ENCODE data around the gene ARHGAP32.

- TF ChIP-seq POLR2A (IDR thresholded peaks at IDR 0.05; ENCODE audit: low read depth, low read length) (no peak), SPI1 (IDR thresholded peaks at IDR 0.05; ENCODE audit: low read depth, low read length) (no peak), POLR2AphosphoS5 (IDR thresholded peaks at IDR 0.05; ENCODE audit: low read depth, low read length) (no peak), PAX5 (IDR thresholded peaks at IDR 0.05; ENCODE audit: insufficient read depth, low read length, severe bottlenecking) (no peak)
These were observed 89.4 kb downstream of the ARHGAP32 start for GRCh38 chr11:129102756-129103155.
